H1 (cell line): ENCODE data around the gene CMC4. TPM values are rescaled to one million over a fixed set of nuclear protein-coding genes. Genes with fewer than 3 reads are reported as not detected.

Experiments
- CTCF ChIA-PET: fragments of 300-600 bp; sonication (Branson Sonifier 250); formaldehyde crosslinking; loops from one replicate; lab custom pipeline; 2021; ENCODE audit not compliant: partially characterized antibody; lab: Charles Lee
- POLR2A ChIA-PET: fragments of 300-600 bp; sonication (Branson Sonifier 250); formaldehyde crosslinking; loops from one replicate; lab custom pipeline; 2021; ENCODE audit warnings: inconsistent platforms; ENCODE audit not compliant: partially characterized antibody; lab: Charles Lee
- DNase-seq, 2 experiments: peaks; one replicate each; pipeline versions ENCODE4 v3.0.0 to v3.0.0-alpha.2; 2010 to 2022; ENCODE audit warnings: low spot score in 2 of 2, low read depth in 1 of 2, mixed read lengths in 1 of 2
- FAIRE-seq: peaks from 2 replicates; lab custom pipeline; 2011; peaks lifted over from hg19 to GRCh38; lab: Jason Lieb, UNC
- H2AFZ ChIP-seq: 2 replicates; pipeline ENCODE4 v1.8.1; 2012; ENCODE audit warnings: low read length, inconsistent platforms
- H2AK5ac ChIP-seq: 2 replicates; pipeline ENCODE4 v1.6.1; 2013; ENCODE audit warnings: low read depth, low read length
- H2BK120ac ChIP-seq: replicated peaks from 2 replicates; pipeline ENCODE3; 2013; ENCODE audit warnings: low read depth, low read length, inconsistent platforms
- H2BK12ac ChIP-seq: 2 replicates; pipeline ENCODE4 v1.6.1; 2013; ENCODE audit warnings: low read depth, low read length
- H2BK15ac ChIP-seq: 2 replicates; pipeline ENCODE4 v1.6.1; 2013; ENCODE audit warnings: low read length
- H2BK20ac ChIP-seq: 2 replicates; pipeline ENCODE4 v1.6.1; 2013; ENCODE audit warnings: low read length
- H2BK5ac ChIP-seq: 2 replicates; pipeline ENCODE4 v1.6.1; 2013; ENCODE audit warnings: low read depth, low read length
- H3K14ac ChIP-seq: 2 replicates; pipeline ENCODE4 v1.6.1; 2013; ENCODE audit warnings: inconsistent platforms; ENCODE audit not compliant: insufficient read length
- H3K18ac ChIP-seq: 2 replicates; pipeline ENCODE4 v1.6.1; 2013; ENCODE audit warnings: low read length; ENCODE audit errors: extremely low read depth
- H3K23ac ChIP-seq: 2 replicates; pipeline ENCODE4 v1.6.1; 2013; ENCODE audit warnings: inconsistent platforms; ENCODE audit not compliant: insufficient read length
- H3K23me2 ChIP-seq: 2 replicates; pipeline ENCODE4 v1.6.1; 2013; ENCODE audit warnings: low read depth, low read length
- H3K27ac ChIP-seq: 2 replicates; pipeline ENCODE4 v1.6.1; 2011; ENCODE audit warnings: low read depth, low read length, inconsistent platforms
- H3K27me3 ChIP-seq, 4 experiments: replicated peaks in 1 of 4; 1 replicate in 1 of 4; 2 replicates in 3 of 4; pipeline versions ENCODE4 v1.6.1 to v1.8.1; 2011 to 2013; ENCODE audit warnings: low read length in 3 of 4, mild to moderate bottlenecking in 3 of 4, inconsistent platforms in 2 of 4, mixed read lengths in 2 of 4, moderate library complexity in 1 of 4; ENCODE audit not compliant: control insufficient read depth in 3 of 4, insufficient read depth in 3 of 4; ENCODE audit errors: extremely low read depth in 1 of 4
- H3K36me3 ChIP-seq, 4 experiments: 2 replicates each; pipeline versions ENCODE4 v1.6.1 to v1.8.1; 2011 to 2013; ENCODE audit warnings: mild to moderate bottlenecking in 4 of 4, low read length in 3 of 4, moderate library complexity in 2 of 4, control low read depth in 1 of 4, inconsistent platforms in 1 of 4; ENCODE audit not compliant: insufficient read depth in 4 of 4, control insufficient read depth in 2 of 4
- H3K4ac ChIP-seq: replicated peaks from 2 replicates; pipeline ENCODE3; 2013; ENCODE audit warnings: low read length, low read depth, mixed read lengths, inconsistent platforms; ENCODE audit not compliant: insufficient read length
- H3K4me1 ChIP-seq, 4 experiments: replicated peaks in 1 of 4; 1 replicate in 1 of 4; 2 replicates in 3 of 4; pipeline versions ENCODE4 v1.6.1 to v1.8.1; 2011 to 2013; ENCODE audit warnings: low read length in 3 of 4, inconsistent platforms in 2 of 4, mixed read lengths in 1 of 4; ENCODE audit not compliant: insufficient read depth in 4 of 4, control insufficient read depth in 3 of 4
- H3K4me2 ChIP-seq, 2 experiments: 2 replicates each; pipeline versions ENCODE4 v1.6.1 to v1.8.1; 2011 to 2013; ENCODE audit warnings: low read depth in 2 of 2, low read length in 2 of 2, control low read depth in 1 of 2, inconsistent platforms in 1 of 2, mild to moderate bottlenecking in 1 of 2; ENCODE audit not compliant: insufficient read depth in 1 of 2
- H3K4me3 ChIP-seq, 4 experiments: fragments of 200-600, 300-600 bp in 1 of 4; sonication (generic), shearing (Covaris generic), sonication (Bioruptor Twin) in 1 of 4; 2 replicates each; pipeline versions ENCODE4 v1.5.1 to v1.8.1; 2011 to 2016; ENCODE audit warnings: low read length in 4 of 4, low read depth in 3 of 4, control low read depth in 2 of 4, inconsistent platforms in 2 of 4, mild to moderate bottlenecking in 2 of 4, mixed read lengths in 1 of 4, moderate library complexity in 1 of 4; ENCODE audit not compliant: insufficient read depth in 2 of 4; ENCODE audit errors: extremely low read depth in 1 of 4
- H3K56ac ChIP-seq: replicated peaks from 2 replicates; pipeline ENCODE3; 2013; ENCODE audit warnings: low read depth, mild to moderate bottlenecking, mixed read lengths, low read length, inconsistent platforms; ENCODE audit not compliant: insufficient read length
- H3K79me1 ChIP-seq: 2 replicates; pipeline ENCODE4 v1.6.1; 2013; ENCODE audit warnings: low read depth, low read length, control low read depth
- H3K79me2 ChIP-seq, 2 experiments: 2 replicates each; pipeline versions ENCODE4 v1.6.1 to v1.8.1; 2012 to 2013; ENCODE audit warnings: low read length in 2 of 2, mild to moderate bottlenecking in 2 of 2, inconsistent platforms in 1 of 2; ENCODE audit not compliant: insufficient read depth in 2 of 2, control insufficient read depth in 1 of 2
- H3K9ac ChIP-seq, 4 experiments: replicated peaks in 1 of 4; 1 replicate in 1 of 4; 2 replicates in 3 of 4; pipeline versions ENCODE4 v1.6.1 to v1.8.1; 2011 to 2013; ENCODE audit warnings: low read depth in 3 of 4, low read length in 3 of 4, control low read depth in 2 of 4, mild to moderate bottlenecking in 2 of 4, moderate library complexity in 2 of 4, inconsistent platforms in 1 of 4; ENCODE audit errors: extremely low read depth in 1 of 4
- H3K9me3 ChIP-seq, 2 experiments: 2 replicates each; pipeline versions ENCODE4 v1.6.1 to v1.8.1; 2012 to 2013; ENCODE audit warnings: mild to moderate bottlenecking in 2 of 2, moderate library complexity in 2 of 2, control low read depth in 1 of 2, inconsistent platforms in 1 of 2, low read depth in 1 of 2, low read length in 1 of 2, mixed read lengths in 1 of 2; ENCODE audit not compliant: insufficient read depth in 2 of 2
- H4K20me1 ChIP-seq, 2 experiments: replicated peaks in 1 of 2; 2 replicates each; pipeline versions ENCODE3 to v1.8.1; 2011 to 2013; ENCODE audit warnings: inconsistent platforms in 2 of 2, low read length in 2 of 2, mild to moderate bottlenecking in 1 of 2; ENCODE audit not compliant: insufficient read depth in 2 of 2, control insufficient read depth in 1 of 2
- H4K5ac ChIP-seq: 2 replicates; pipeline ENCODE4 v1.6.1; 2013; ENCODE audit warnings: low read length, low read depth, mixed read lengths, inconsistent platforms; ENCODE audit not compliant: insufficient read length
- H4K8ac ChIP-seq: 2 replicates; pipeline ENCODE4 v1.8.0; 2013; ENCODE audit warnings: mild to moderate bottlenecking, moderate library complexity, low read length, inconsistent platforms; ENCODE audit not compliant: insufficient read depth; ENCODE audit errors: extremely low read depth
- H4K91ac ChIP-seq: replicated peaks from 2 replicates; pipeline ENCODE3; 2013; ENCODE audit warnings: low read length, mixed read lengths, inconsistent platforms; ENCODE audit not compliant: insufficient read length
- BRCA1 ChIP-seq: IDR thresholded peaks from 2 replicates; pipeline ENCODE4 v1.6.1; 2012; ENCODE audit warnings: low read depth, low read length, improper control_type of control experiment
- CTCF ChIP-seq, 3 experiments: IDR thresholded peaks; 1 replicate in 2 of 3; 2 replicates in 1 of 3; pipeline versions ENCODE4 v1.5.1 to v1.6.1; 2011; ENCODE audit warnings: low read length in 3 of 3, mild to moderate bottlenecking in 3 of 3, inconsistent platforms in 2 of 3, low read depth in 1 of 3, moderate library complexity in 1 of 3; ENCODE audit not compliant: insufficient read depth in 1 of 3; ENCODE audit errors: control extremely low read depth in 1 of 3
- EZH2 ChIP-seq: fragments of 200-600 bp; sonication (generic); IDR thresholded peaks from 2 replicates; pipeline ENCODE4 v1.7.1; 2012; ENCODE audit warnings: low read depth, mild to moderate bottlenecking, moderate library complexity, low read length, inconsistent platforms; ENCODE audit not compliant: severe bottlenecking
- KDM4A ChIP-seq: IDR thresholded peaks from one replicate; pipeline ENCODE4 v1.7.1; 2012; ENCODE audit warnings: low read depth, mild to moderate bottlenecking, moderate library complexity, low read length, inconsistent platforms; ENCODE audit not compliant: severe bottlenecking
- PHF8 ChIP-seq: fragments of 200-600 bp; sonication (generic); conservative IDR thresholded peaks from 2 replicates; pipeline ENCODE4 v1.7.1; 2012; ENCODE audit warnings: low read depth, mild to moderate bottlenecking, inconsistent platforms, low read length, moderate library complexity
- POLR2AphosphoS5 ChIP-seq: IDR thresholded peaks from 2 replicates; pipeline ENCODE4 v1.6.1; 2011; ENCODE audit warnings: low read depth, low read length
- SAP30 ChIP-seq: fragments of 300-600 bp; sonication (generic); IDR thresholded peaks from 2 replicates; pipeline ENCODE4 v1.7.1; 2012; ENCODE audit warnings: low read length, moderate library complexity, mild to moderate bottlenecking, inconsistent platforms; ENCODE audit not compliant: insufficient read depth, insufficient replicate concordance
- SP2 ChIP-seq: IDR thresholded peaks from 2 replicates; pipeline ENCODE4 v1.6.1; 2012; ENCODE audit warnings: mild to moderate bottlenecking, low read length, inconsistent platforms
- SRF ChIP-seq: IDR thresholded peaks from 2 replicates; pipeline ENCODE4 v1.6.1; 2011; ENCODE audit warnings: mild to moderate bottlenecking, low read depth, low read length, moderate library complexity
- TCF12 ChIP-seq: IDR thresholded peaks from 2 replicates; pipeline ENCODE4 v1.6.1; 2011; ENCODE audit warnings: low read depth, mild to moderate bottlenecking, low read length
- YY1 ChIP-seq: IDR thresholded peaks from 2 replicates; pipeline ENCODE4 v1.6.1; 2011; ENCODE audit warnings: low read depth, mild to moderate bottlenecking, low read length
- ZNF274 ChIP-seq: IDR thresholded peaks from 2 replicates; pipeline ENCODE4 v1.7.0; 2012; ENCODE audit warnings: low read length, borderline replicate concordance; ENCODE audit errors: extremely low read depth
- WGBS, 2 experiments: shearing (Covaris generic) in 1 of 2; methylation state at CpG; one replicate each; pipeline versions ENCODE4 v1.1.6 to v1.1.7; 2013 to 2015; ENCODE audit warnings: low lambda C conversion rate in 2 of 2, mixed read lengths in 2 of 2, inconsistent platforms in 1 of 2, low coverage in 1 of 2, missing lambda C conversion rate in 1 of 2; ENCODE audit not compliant: insufficient replicate concordance in 2 of 2, insufficient coverage in 1 of 2, insufficient read length in 1 of 2; ENCODE audit errors: extremely low coverage in 1 of 2, missing lambda C conversion rate in 1 of 2; 5-methylcytosine and 5-hydroxymethylcytosine counted together
- polyA plus RNA-seq, 7 experiments: library from polyadenylated mRNA; depleted of rRNA in 3 of 7; stranded (reverse) in 5 of 7; unstranded in 2 of 7; fragments of >200 nt in 5 of 7; fragments of 200-250 nt in 2 of 7; gene quantifications; 1 replicate in 5 of 7; 2 replicates in 1 of 7; 4 replicates in 1 of 7; pipeline versions ENCODE4 v1.2.1 to v1.2.3, GENCODE V29; 2011 to 2013; ENCODE audit warnings: missing spikeins in 2 of 7, mixed read lengths in 2 of 7
- total RNA-seq: library from RNA; stranded (reverse); fragmentation: NEBNext Ultra II Directional; extraction: Animal tissue kit (Norgen Biotek cat#: 25700); gene quantifications from 2 replicates; pipeline ENCODE4 v1.2.1, GENCODE V29; 2021

CMC4 gene
- total and polyA plus RNA-seq, 2 of the 8 experiments (the other 6 are each of a cell fraction or from before 2014, with no cell fraction given) = 6.0 to 8.8 TPM

- FAIRE-seq = no peak
- CTCF ChIA-PET = interaction anchor here (1.2 to 3.8 kb wide), 2 partner anchors 8 to 72 kb away, joined by 3 to 15 read pairs; no protein-coding TSS in a partner anchor
Measured at GRCh38 chrX:155054255-155054654, 16.7 kb downstream of the CMC4 start.

More at GRCh38 chrX:155054255-155054654, 16.7 kb downstream of the CMC4 start:
- H2BK20ac ChIP-seq = no peak overlapping the region
- no peak overlapping the region for H3K18ac ChIP-seq
- no peaks in the 10 kb centered on the region for H3K4me1 ChIP-seq
- H2BK5ac ChIP-seq = no peak overlapping the region
- no peak overlapping the region for H3K14ac ChIP-seq
- H3K4me3 ChIP-seq = no peak overlapping the region
- no peak overlapping the region for H2BK12ac ChIP-seq
- no peak overlapping the region for H2AFZ ChIP-seq
- no peaks in the 10 kb centered on the region for H3K79me2 ChIP-seq
- H4K5ac ChIP-seq = no peak overlapping the region
- H3K36me3 ChIP-seq = no peaks in the 10 kb centered on the region; a peak in 1 of 8 replicates
- no peak overlapping the region for H3K27ac ChIP-seq
- no peak overlapping the region for H3K9ac ChIP-seq
- H3K4me2 ChIP-seq = no peak overlapping the region
- no peaks in the 10 kb centered on the region for H3K79me1 ChIP-seq
- H3K23ac ChIP-seq = no peak overlapping the region
- H2BK120ac ChIP-seq = no peak overlapping the region
- H3K9me3 ChIP-seq = no peaks in the 10 kb centered on the region
- H3K27me3 ChIP-seq = no peaks in the 10 kb centered on the region
- POLR2A ChIA-PET = no interaction called here
- no peak for DNase-seq
- no peaks in the 10 kb centered on the region for H3K23me2 ChIP-seq
- H2BK15ac ChIP-seq = no peak overlapping the region
- H3K4ac ChIP-seq = no peak overlapping the region
- H4K91ac ChIP-seq = no peak overlapping the region
- H4K20me1 ChIP-seq = no peaks in the 10 kb centered on the region
- no peak overlapping the region for H4K8ac ChIP-seq
- no peak overlapping the region for H3K56ac ChIP-seq
- WGBS, 2 experiments = 96% methylated on average over 4 of the region's 4 CpGs; no CpG with 5 or more reads in 1 of the 2 experiments
- TF ChIP-seq SP2 = no peak
- no peak for TF ChIP-seq KDM4A
- TF ChIP-seq SRF = no peak
- TF ChIP-seq TCF12 = no peak
- TF ChIP-seq YY1 = no peak
- no peak for TF ChIP-seq EZH2
- no peak for TF ChIP-seq ZNF274
- TF ChIP-seq SAP30 = no peak
- TF ChIP-seq BRCA1 = no peak
- no peak for TF ChIP-seq PHF8
- TF ChIP-seq CTCF (IDR thresholded peaks at IDR 0.05; ENCODE audit: control extremely low read depth in 1 of 3, insufficient read depth in 1 of 3, low read depth in 1 of 3, low read length in 3 of 3) = no peak
- TF ChIP-seq POLR2AphosphoS5 = no peak
- H2AK5ac ChIP-seq = no peak overlapping the region
